Mesenchymal stem cell (in vitro differentiated cells and primary cell): ENCODE results near the gene MAPK4.

Experiments used
- DNase-seq: peaks from one replicate; pipeline ENCODE4 v3.0.0-alpha.2; 2013
- H2AFZ ChIP-seq: one replicate; pipeline ENCODE4 v1.6.1; 2013; ENCODE audit warnings: low read depth, mild to moderate bottlenecking, control low read depth, inconsistent platforms, low read length, moderate library complexity
- H2AK5ac ChIP-seq: 2 replicates; pipeline ENCODE4 v1.6.1; 2013; ENCODE audit warnings: low read length, moderate library complexity, mild to moderate bottlenecking, inconsistent platforms; ENCODE audit not compliant: severe bottlenecking
- H2BK120ac ChIP-seq: one replicate; pipeline ENCODE4 v1.6.1; 2013; ENCODE audit warnings: low read depth, mild to moderate bottlenecking, inconsistent platforms, low read length, moderate library complexity
- H2BK12ac ChIP-seq, 2 experiments: one replicate each; pipeline ENCODE4 v1.6.1; 2013; ENCODE audit warnings: inconsistent platforms in 2 of 2, low read length in 2 of 2, mild to moderate bottlenecking in 2 of 2, moderate library complexity in 2 of 2, control low read depth in 1 of 2
- H2BK15ac ChIP-seq: one replicate; pipeline ENCODE4 v1.6.1; 2013; ENCODE audit warnings: mild to moderate bottlenecking, low read depth, inconsistent platforms; ENCODE audit not compliant: poor library complexity, severe bottlenecking
- H2BK5ac ChIP-seq: 2 replicates; pipeline ENCODE4 v1.6.1; 2013; ENCODE audit warnings: low read depth, mild to moderate bottlenecking, low read length, control low read depth, inconsistent platforms; ENCODE audit not compliant: poor library complexity, severe bottlenecking
- H3K14ac ChIP-seq, 2 experiments: one replicate each; pipeline ENCODE4 v1.6.1; 2013; ENCODE audit warnings: inconsistent platforms in 2 of 2, low read length in 2 of 2, control low read depth in 1 of 2, mild to moderate bottlenecking in 1 of 2, moderate library complexity in 1 of 2
- H3K18ac ChIP-seq, 2 experiments: one replicate each; pipeline ENCODE4 v1.6.1; 2013; ENCODE audit warnings: inconsistent platforms in 2 of 2, low read length in 2 of 2, control low read depth in 1 of 2, low read depth in 1 of 2, mild to moderate bottlenecking in 1 of 2
- H3K23ac ChIP-seq, 2 experiments: one replicate each; pipeline ENCODE4 v1.6.1; 2013; ENCODE audit warnings: inconsistent platforms in 2 of 2, low read length in 2 of 2, mild to moderate bottlenecking in 2 of 2, moderate library complexity in 2 of 2, control low read depth in 1 of 2
- H3K27ac ChIP-seq: 2 replicates; pipeline ENCODE4 v1.5.1; 2013; ENCODE audit warnings: mild to moderate bottlenecking, moderate library complexity, low read length, control low read depth, inconsistent platforms; ENCODE audit not compliant: poor library complexity, severe bottlenecking
- H3K27me3 ChIP-seq, 2 experiments: 2 replicates each; pipeline versions ENCODE4 v1.6.1 to v1.7.0; 2013; ENCODE audit warnings: low read length in 2 of 2, mild to moderate bottlenecking in 2 of 2, moderate library complexity in 2 of 2, control low read depth in 1 of 2, inconsistent platforms in 1 of 2; ENCODE audit not compliant: control insufficient read depth in 1 of 2, insufficient read depth in 1 of 2
- H3K36me3 ChIP-seq, 2 experiments: 2 replicates each; pipeline versions ENCODE4 v1.6.1 to v1.7.0; 2013; ENCODE audit warnings: low read length in 2 of 2, control low read depth in 1 of 2, inconsistent platforms in 1 of 2, low read depth in 1 of 2, mild to moderate bottlenecking in 1 of 2; ENCODE audit not compliant: insufficient read depth in 2 of 2, control insufficient read depth in 1 of 2
- H3K4ac ChIP-seq, 2 experiments: one replicate each; pipeline ENCODE4 v1.6.1; 2013; ENCODE audit warnings: inconsistent platforms in 2 of 2, low read length in 2 of 2, mild to moderate bottlenecking in 2 of 2, moderate library complexity in 2 of 2, control low read depth in 1 of 2, low read depth in 1 of 2
- H3K4me1 ChIP-seq: 2 replicates; pipeline ENCODE4 v1.6.1; 2013; ENCODE audit warnings: low read depth, low read length, control low read depth; ENCODE audit not compliant: control insufficient read depth, insufficient read depth
- H3K4me2 ChIP-seq: 2 replicates; pipeline ENCODE4 v1.6.1; 2013; ENCODE audit warnings: low read length, mild to moderate bottlenecking, inconsistent platforms; ENCODE audit not compliant: poor library complexity, severe bottlenecking
- H3K4me3 ChIP-seq, 2 experiments: 2 replicates each; pipeline versions ENCODE4 v1.5.1 to v1.7.0; 2013; ENCODE audit warnings: low read length in 2 of 2, mild to moderate bottlenecking in 2 of 2, control low read depth in 1 of 2, low read depth in 1 of 2; ENCODE audit not compliant: insufficient read depth in 1 of 2
- H3K79me1 ChIP-seq: replicated peaks from 2 replicates; pipeline ENCODE4 v1.6.1; 2013; ENCODE audit warnings: mild to moderate bottlenecking, control low read depth, low read length, inconsistent platforms; ENCODE audit not compliant: poor library complexity, severe bottlenecking
- H3K9ac ChIP-seq: 2 replicates; pipeline ENCODE4 v1.7.0; 2013; ENCODE audit warnings: mild to moderate bottlenecking, low read length, moderate library complexity
- H3K9me3 ChIP-seq: 2 replicates; pipeline ENCODE4 v1.7.0; 2013; ENCODE audit warnings: mild to moderate bottlenecking, low read length; ENCODE audit not compliant: control insufficient read depth
- H4K8ac ChIP-seq: one replicate; pipeline ENCODE4 v1.6.1; 2013; ENCODE audit warnings: inconsistent platforms, mild to moderate bottlenecking, low read length, moderate library complexity
- H4K91ac ChIP-seq: one replicate; pipeline ENCODE4 v1.6.1; 2013; ENCODE audit warnings: mild to moderate bottlenecking, low read length, inconsistent platforms
- WGBS: methylation state at CpG from one replicate; pipeline ENCODE4 v1.1.7; 2013; ENCODE audit warnings: mixed read lengths; 5-methylcytosine and 5-hydroxymethylcytosine counted together

The MAPK4 gene

DNA sequence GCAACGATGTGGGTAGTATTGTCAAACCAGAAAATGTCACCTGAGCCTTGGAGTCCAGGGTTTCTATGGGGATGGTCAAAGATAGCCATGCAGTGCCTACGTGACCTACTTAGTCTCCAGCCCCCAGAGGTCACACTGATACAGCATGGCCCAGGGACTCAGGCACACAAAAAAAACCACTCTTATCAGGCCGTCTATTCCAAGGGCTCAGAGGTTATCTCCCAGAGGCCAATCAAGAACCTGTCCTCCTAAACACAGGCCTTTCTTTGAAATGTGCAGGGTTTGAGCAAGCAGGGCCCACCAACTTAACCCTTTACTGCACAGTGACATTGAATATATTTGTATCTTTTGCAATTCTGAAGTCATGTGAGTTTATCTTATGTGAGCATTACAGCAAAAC is 177.2 kb downstream of the MAPK4 start:
- H3K36me3 ChIP-seq: no peaks in the 10 kb centered on the region
- no peak overlapping the region for H2AK5ac ChIP-seq
- H3K4me3 ChIP-seq: no peak overlapping the region
- no peak overlapping the region for H2BK120ac ChIP-seq
- H2BK15ac ChIP-seq: no peak overlapping the region
- H2BK12ac ChIP-seq: no peak overlapping the region
- no peak overlapping the region for H2BK5ac ChIP-seq
- 25% methylated on average over 3 of the region's 3 CpGs for WGBS
- no peak overlapping the region for H3K23ac ChIP-seq
- no peak overlapping the region for H3K4me2 ChIP-seq
- H4K8ac ChIP-seq: no peak overlapping the region
- no peak overlapping the region for H3K14ac ChIP-seq
- no peaks in the 10 kb centered on the region for H3K27me3 ChIP-seq
- no peak overlapping the region for H3K9ac ChIP-seq
- H3K79me1 ChIP-seq: no peaks in the 10 kb centered on the region
- H3K27ac ChIP-seq: no peak overlapping the region
- H4K91ac ChIP-seq: no peak overlapping the region
- H3K9me3 ChIP-seq: no peaks in the 10 kb centered on the region
- H3K4me1 ChIP-seq: no peaks in the 10 kb centered on the region
- DNase-seq: no peak
- H3K4ac ChIP-seq: no peak overlapping the region
- H3K18ac ChIP-seq: no peak overlapping the region
- H2AFZ ChIP-seq: no peak overlapping the region

DNA sequence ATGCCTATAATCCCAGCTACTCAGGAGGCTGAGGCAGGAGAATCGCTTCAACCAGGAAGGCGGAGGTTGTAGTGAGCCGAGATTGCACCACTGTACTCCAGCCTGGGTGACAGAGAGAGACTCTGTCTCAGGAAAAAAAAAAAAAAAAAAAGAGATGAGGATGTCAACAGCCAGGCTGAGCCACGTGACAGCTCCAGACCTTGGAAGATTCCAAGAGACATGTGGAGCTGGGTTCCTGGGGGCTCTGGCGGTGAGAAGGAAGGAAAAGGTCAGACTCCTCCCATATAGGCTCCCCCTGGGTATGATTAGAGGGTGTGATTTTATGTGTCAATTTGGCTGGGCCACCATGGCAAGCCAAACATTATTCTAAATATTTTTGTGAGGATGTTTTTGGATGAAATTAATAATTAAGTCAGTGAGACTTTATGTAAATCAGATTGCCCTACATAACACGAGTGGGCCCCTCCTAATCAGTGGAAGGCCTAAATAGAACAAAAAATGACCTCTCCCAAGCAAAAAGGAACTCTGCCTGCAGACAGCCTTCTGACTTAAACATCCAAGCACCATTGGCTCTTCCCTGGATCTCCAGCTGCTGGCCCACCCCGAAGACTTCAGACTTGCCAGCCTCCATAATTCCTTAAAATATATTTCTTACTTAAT is 178.3 kb downstream of the MAPK4 start:
- no peak overlapping the region for H3K9ac ChIP-seq
- H2BK12ac ChIP-seq: no peak overlapping the region
- no peak overlapping the region for H3K27ac ChIP-seq
- H4K8ac ChIP-seq: no peak overlapping the region
- no peak overlapping the region for H2BK120ac ChIP-seq
- H3K4ac ChIP-seq: no peak overlapping the region
- H3K9me3 ChIP-seq: no peaks in the 10 kb centered on the region
- no peak overlapping the region for H2AK5ac ChIP-seq
- no peaks in the 10 kb centered on the region for H3K27me3 ChIP-seq
- no peak overlapping the region for H3K4me2 ChIP-seq
- H3K14ac ChIP-seq: no peak overlapping the region
- WGBS: 51% methylated on average over 6 of the region's 7 CpGs
- no peak overlapping the region for H2BK5ac ChIP-seq
- H3K23ac ChIP-seq: no peak overlapping the region
- no peak overlapping the region for H3K18ac ChIP-seq
- H4K91ac ChIP-seq: no peak overlapping the region
- no peaks in the 10 kb centered on the region for H3K4me1 ChIP-seq
- H2AFZ ChIP-seq: no peak overlapping the region
- no peak for DNase-seq
- H2BK15ac ChIP-seq: no peak overlapping the region
- H3K79me1 ChIP-seq: no peaks in the 10 kb centered on the region
- H3K36me3 ChIP-seq: no peaks in the 10 kb centered on the region
- H3K4me3 ChIP-seq: no peak overlapping the region

GRCh38 chr18:50742952-50743351 is 183.1 kb downstream of the MAPK4 start:
- Histone ChIP-seq H3K14ac (no peak overlapping the region), H2AK5ac (no peak overlapping the region), H2BK120ac (no peak overlapping the region), H2AFZ (no peak overlapping the region), H2BK5ac (no peak overlapping the region), H3K9me3 (peaks cover 6% of the 10 kb centered on the region), H4K91ac (no peak overlapping the region), H3K9ac (no peak overlapping the region), H3K27me3 (peaks cover 3% of the 10 kb centered on the region in 2 experiments), H3K4ac (no peak overlapping the region), H4K8ac (no peak overlapping the region), H3K4me1 (no peaks in the 10 kb centered on the region), H2BK15ac (no peak overlapping the region), H3K4me2 (no peak overlapping the region), H3K18ac (no peak overlapping the region), H3K79me1 (no peaks in the 10 kb centered on the region), H3K4me3 (no peak overlapping the region), H3K36me3 (no peaks in the 10 kb centered on the region), H3K23ac (no peak overlapping the region), H3K27ac (no peak overlapping the region), H2BK12ac (no peak overlapping the region)
- no peak for DNase-seq

DNA sequence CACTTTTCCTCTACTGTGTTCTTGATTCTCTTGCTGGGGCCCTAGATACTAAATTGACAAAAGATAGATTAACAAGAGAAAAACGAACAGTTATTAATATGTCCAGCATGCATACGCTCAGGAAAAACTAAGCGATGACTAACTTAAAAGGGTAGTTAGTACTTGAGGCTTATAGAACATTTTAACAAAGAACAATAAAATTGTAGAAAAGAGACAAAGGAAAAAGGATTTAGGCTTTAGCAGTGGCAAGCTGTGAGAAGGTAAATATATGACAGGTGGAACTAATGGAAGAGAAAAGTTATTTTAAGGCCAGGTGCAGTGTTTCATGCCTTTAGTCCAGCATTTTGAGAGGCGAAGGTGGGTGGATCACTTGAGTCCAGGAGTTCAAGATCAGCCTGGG is 184.4 kb downstream of the MAPK4 start:
- 74% methylated on average over 4 of the region's 4 CpGs for WGBS
- no peaks in the 10 kb centered on the region for H3K36me3 ChIP-seq

More for the DNA sequence above, 184.4 kb downstream of the MAPK4 start:
- no peak overlapping the region for H2BK120ac ChIP-seq
- H3K14ac ChIP-seq: no peak overlapping the region
- H2BK5ac ChIP-seq: no peak overlapping the region
- H3K23ac ChIP-seq: no peak overlapping the region
- no peak overlapping the region for H3K4me2 ChIP-seq
- peaks cover 6% of the 10 kb centered on the region for H3K9me3 ChIP-seq
- H2BK15ac ChIP-seq: no peak overlapping the region
- H3K4ac ChIP-seq: no peak overlapping the region
- H3K79me1 ChIP-seq: no peaks in the 10 kb centered on the region
- no peak overlapping the region for H2BK12ac ChIP-seq
- no peaks in the 10 kb centered on the region for H3K4me1 ChIP-seq
- H4K8ac ChIP-seq: no peak overlapping the region
- H3K9ac ChIP-seq: no peak overlapping the region
- no peak overlapping the region for H2AK5ac ChIP-seq
- no peak overlapping the region for H3K4me3 ChIP-seq
- no peak overlapping the region for H3K18ac ChIP-seq
- no peak overlapping the region for H4K91ac ChIP-seq
- no peak overlapping the region for H3K27ac ChIP-seq
- H2AFZ ChIP-seq: no peak overlapping the region
- H3K27me3 ChIP-seq: peaks cover 3 to 13% of the 10 kb centered on the region in 2 experiments
- DNase-seq: no peak
